Hindlimb muscle (tissue), 1 donor: ENCODE results near the gene IFIT1B. TPM values are rescaled to one million over a fixed set of nuclear protein-coding genes. Genes with fewer than 3 reads are reported as not detected.
"Not testable (repeated sequence)": the region's sequence is repeated elsewhere in the genome, so short reads cannot be mapped to it uniquely, and the experiment has no call there.

Source experiments
- DNase-seq: peaks from one replicate; pipeline ENCODE4 v3.0.0-alpha.2; 2013
- polyA plus RNA-seq: library from polyadenylated mRNA; unstranded; fragments of 120-200 nt; gene quantifications from one replicate; pipeline ENCODE4 v1.2.1, GENCODE V29; 2013; ENCODE audit not compliant: insufficient read length

Gene IFIT1B
- polyA plus RNA-seq, 1 donor = 0.25 TPM

- no peak for DNase-seq
These were observed 4.9 kb downstream of the IFIT1B start for GRCh38 chr10:89382757-89383156.

GRCh38 chr10:89384474-89385340, 6.9 kb downstream of the IFIT1B start:
- no peak for DNase-seq

- DNase-seq = peak; percentile 47
These were observed 10.9 kb downstream of the IFIT1B start for GRCh38 chr10:89388806-89389205.

- peak; percentile 59 for DNase-seq
These were observed 11.4 kb downstream of the IFIT1B start for GRCh38 chr10:89389254-89389653.

- peak; percentile 46 for DNase-seq
These were observed 12.8 kb downstream of the IFIT1B start for GRCh38 chr10:89390476-89391225.

GRCh38 chr10:89391226-89391576, 13.3 kb downstream of the IFIT1B start:
- not testable (repeated sequence) for DNase-seq

- peak; percentile 89 for DNase-seq
These were observed 14.3 kb downstream of the IFIT1B start, which contains the start of gene IFIT1 for GRCh38 chr10:89391907-89392756. Gene IFIT1, plus strand, starts transcription at chr10:89392623. Its CDS starts 90 bp downstream, at chr10:89392713.

- no peak for DNase-seq
These were observed 15.1 kb downstream of the IFIT1B start for GRCh38 chr10:89392974-89393373.

GRCh38 chr10:89393898-89394297, 16.0 kb downstream of the IFIT1B start:
- DNase-seq = no peak

GRCh38 chr10:89395141-89395540, 17.3 kb downstream of the IFIT1B start:
- no peak for DNase-seq

- DNase-seq = no peak
These were observed 20.3 kb downstream of the IFIT1B start for GRCh38 chr10:89398003-89398749.

GRCh38 chr10:89399956-89400355, 22.1 kb downstream of the IFIT1B start:
- no peak for DNase-seq

- DNase-seq = no peak
These were observed 25.2 kb downstream of the IFIT1B start for GRCh38 chr10:89403043-89403442.

- peak; percentile 40 for DNase-seq
These were observed 26.5 kb downstream of the IFIT1B start for GRCh38 chr10:89404104-89405047.

- DNase-seq = not testable (repeated sequence)
These were observed 28.3 kb downstream of the IFIT1B start for GRCh38 chr10:89406178-89406577.

- not testable (repeated sequence) for DNase-seq
These were observed 29.9 kb downstream of the IFIT1B start for GRCh38 chr10:89407792-89408191.

GRCh38 chr10:89409282-89409681, 31.4 kb downstream of the IFIT1B start:
- not testable (repeated sequence) for DNase-seq

- DNase-seq = not testable (repeated sequence)
These were observed 32.7 kb downstream of the IFIT1B start for GRCh38 chr10:89410551-89410950.

GRCh38 chr10:89411135-89411534, 33.3 kb downstream of the IFIT1B start:
- not testable (repeated sequence) for DNase-seq

- not testable (repeated sequence) for DNase-seq
These were observed 34.4 kb downstream of the IFIT1B start for GRCh38 chr10:89412276-89412675.
